ENCODE measurements around the gene ZNG1B.
"Not testable (repeated sequence)": the region's sequence is repeated elsewhere in the genome, so short reads cannot be mapped to it uniquely, and the experiment has no call there.

The ZNG1B gene

DNA sequence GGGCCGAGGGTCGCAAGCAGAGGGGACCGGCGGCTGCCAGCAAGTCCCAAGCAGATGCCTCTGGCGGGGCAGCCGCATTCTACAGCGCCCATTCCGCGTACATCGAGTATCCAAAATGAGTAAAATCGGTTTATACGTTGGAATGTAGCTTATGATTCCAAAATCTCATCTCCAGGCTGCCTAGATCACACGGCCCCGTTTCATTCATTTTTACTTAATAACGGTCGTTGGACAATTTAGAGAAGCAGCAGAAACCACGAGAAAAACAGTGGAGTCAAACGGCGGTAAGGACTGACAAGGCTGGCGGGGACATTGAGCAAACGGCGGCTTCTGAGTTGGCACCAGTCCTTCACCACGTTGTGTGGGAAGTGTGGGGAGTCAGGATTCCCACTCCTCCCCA lies 66.6 kb downstream of the ZNG1B start:
- not testable (repeated sequence) for DNase-seq

DNA sequence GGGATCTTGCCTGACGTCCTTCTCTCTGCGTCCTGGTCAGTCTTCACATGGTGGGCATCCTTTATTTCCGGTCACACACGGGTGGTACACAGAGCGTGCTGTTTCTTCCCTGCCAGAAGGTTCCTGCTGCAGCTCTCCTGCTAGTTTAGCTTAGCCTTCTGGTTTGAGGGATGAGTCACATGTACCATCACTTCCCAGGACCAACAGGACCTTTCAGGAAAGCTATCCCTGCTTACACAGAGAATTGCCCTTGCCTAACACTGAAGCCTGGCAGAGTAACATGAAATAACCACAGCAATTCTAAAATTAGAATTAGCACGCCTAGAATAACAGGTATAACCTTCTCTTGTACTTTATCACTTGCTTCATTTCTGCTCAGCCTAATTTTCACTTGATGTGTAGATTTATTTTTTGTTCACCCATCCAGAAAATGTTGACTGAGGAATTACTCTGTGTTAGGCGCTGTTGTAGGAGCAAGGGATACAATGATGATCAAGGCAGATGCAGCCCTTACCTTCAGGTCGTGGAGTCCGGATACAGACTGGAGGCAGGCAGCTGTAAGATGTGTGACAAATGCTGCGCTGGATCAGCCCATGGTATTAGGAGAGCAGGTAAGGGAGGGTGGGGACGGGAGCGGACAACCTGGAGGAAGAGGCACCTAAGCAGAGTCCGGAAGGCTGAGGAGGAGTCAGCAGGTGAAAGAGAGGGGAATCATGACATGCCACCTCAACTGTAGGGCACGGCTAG lies 70.1 kb downstream of the ZNG1B start:
- DNase-seq = not testable (repeated sequence)

DNA sequence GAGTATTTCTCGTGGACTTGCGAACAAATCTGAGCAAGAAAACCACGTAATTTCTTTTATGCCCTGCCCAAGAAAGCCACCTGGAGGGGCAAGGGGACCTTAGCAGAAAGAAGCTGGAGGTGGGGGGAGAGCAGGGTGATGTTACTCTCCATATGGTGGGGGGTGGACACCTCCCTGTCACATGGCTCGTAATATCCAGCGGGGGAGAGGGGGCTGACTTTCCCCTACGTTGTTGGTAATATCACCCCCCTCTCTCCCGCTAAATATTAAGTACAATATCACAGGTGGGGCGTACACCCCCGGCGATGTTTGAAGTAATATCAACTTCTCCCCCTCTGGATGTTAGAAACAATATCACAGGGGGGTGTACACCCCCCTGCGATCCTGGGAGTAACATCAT lies 70.7 kb downstream of the ZNG1B start:
- not testable (repeated sequence) for DNase-seq

DNA sequence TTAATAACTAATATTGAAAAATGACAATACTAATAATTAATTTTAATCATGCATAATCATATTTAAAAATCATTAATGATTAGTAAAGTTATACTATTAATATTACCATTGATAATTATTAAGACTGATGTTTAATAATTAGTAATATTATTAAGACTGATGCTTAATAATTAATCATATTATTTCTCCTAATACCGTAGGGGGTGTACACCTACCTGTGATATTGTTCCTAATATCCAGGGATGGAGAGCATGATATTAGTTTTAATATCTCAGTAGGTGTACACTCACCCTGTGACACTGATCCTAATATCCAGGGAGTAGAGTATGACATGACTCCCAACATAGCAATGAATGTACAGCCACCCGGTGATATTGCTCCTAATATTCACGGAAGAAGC lies 73.4 kb downstream of the ZNG1B start:
- DNase-seq = not testable (repeated sequence)

DNA sequence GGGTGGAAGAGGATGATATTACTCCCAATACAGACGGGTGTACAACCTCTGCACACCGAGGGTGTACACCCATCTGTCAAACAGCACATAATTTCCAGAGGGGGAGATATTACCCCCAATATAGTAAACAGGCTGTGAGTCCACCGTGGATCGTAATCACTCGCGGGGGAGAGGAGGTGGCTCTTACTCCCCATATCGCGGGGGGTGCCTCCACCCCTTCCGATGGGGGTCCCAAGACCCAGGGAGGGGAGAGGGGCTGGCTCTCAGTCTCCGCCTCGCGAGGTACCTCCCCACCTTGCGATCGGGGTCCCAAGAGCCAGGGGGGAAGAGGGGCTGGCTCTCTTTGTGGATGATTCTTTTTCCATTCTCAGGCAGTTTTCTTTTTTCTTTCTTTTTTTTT lies 74.4 kb downstream of the ZNG1B start:
- not testable (repeated sequence) for DNase-seq

DNA sequence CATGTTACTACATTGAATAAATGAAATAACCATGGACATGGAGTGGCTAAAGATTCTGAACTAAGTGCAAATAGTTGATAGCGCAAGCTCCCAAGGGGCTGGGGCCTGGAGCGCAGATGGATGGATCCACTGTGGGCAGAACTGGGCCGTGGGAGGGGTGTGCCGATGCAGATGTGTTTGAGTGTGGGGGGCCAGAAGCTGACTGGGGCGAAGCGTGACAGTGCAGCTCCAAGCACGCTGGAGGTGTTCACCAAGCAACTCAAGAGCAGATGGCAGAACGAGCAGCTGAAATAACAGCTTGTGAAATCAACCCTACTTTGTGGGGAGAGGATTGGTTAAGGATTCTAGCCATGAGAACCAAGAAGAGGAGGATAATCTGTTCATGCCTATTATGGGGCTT lies 78.0 kb downstream of the ZNG1B start:
- DNase-seq = not testable (repeated sequence)

DNA sequence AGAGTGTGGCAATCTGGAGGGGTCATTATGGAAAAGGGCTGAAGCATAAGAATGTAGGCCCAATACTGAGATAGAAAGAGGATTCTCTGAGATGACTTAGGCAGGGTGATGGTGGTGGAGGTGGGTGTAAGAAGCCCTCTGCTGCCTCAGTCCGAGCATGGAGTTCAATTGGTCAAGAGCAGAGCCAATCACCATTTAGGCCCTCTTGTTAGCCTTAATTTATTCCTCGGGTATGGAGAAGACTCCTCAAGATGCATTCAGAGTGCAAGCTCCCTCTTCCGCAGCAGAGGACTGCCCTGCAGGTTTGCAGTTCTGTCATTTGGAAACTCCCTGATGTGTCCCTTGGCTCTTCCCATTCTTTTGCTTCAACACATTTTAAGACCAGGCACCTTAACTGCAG lies 78.5 kb downstream of the ZNG1B start:
- not testable (repeated sequence) for DNase-seq

DNA sequence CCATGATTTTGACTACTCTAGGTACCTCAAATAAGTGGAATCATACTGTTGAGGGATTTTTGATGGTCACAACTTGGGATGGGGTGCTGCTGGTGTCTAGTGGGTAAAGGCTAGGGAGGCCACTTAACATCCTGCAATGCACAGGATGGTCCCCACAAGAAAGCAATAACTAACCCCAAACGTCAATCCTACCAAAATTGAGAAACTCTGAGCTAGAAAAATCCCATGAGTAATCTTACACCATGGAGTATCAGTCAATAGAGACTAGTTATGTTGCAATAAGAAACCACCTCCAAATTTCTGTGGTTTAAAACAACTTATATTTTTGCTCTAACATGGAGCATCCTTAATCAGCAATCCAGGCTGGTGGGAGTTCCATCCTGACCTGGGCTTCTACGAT lies 79.5 kb downstream of the ZNG1B start:
- DNase-seq = not testable (repeated sequence)

DNA sequence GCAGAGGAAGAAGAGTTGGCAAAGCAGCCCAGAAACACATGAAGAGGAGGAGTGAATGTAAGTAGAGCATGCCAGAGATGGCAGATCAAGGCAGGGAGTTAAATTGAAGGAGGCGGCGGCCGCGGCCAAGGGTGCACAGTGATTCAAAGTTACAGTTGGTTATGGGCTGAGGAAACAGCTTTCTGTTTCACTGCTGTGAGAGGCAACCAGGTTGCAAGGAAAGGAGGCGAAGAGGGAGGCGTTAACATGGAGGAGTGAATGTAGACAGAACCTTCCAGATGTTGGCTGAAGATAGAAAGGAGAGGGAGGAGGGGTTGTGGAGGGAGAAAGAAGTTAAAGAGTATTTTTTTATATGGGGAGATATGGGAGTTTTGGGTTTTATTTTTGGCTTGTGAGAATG lies 83.3 kb downstream of the ZNG1B start:
- not testable (repeated sequence) for DNase-seq

DNA sequence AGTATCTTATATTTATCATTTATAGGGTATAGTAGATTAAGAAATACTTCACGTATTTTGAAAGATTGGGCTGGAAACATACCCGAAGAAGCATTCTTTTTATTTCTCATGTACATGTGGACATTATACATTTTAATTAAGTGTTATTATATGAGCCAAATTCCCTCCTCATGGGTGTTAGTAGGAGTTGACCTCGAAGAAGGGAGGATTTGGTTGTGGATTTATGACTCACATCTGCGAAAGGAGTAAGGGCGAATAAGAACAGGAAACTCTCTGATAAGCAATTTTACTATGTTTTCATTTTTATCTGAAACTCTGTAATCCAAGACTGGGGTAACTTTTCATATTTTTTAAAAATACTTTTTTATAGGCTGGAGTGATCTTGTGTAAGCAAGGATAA lies 84.0 kb downstream of the ZNG1B start:
- DNase-seq = not testable (repeated sequence)

DNA sequence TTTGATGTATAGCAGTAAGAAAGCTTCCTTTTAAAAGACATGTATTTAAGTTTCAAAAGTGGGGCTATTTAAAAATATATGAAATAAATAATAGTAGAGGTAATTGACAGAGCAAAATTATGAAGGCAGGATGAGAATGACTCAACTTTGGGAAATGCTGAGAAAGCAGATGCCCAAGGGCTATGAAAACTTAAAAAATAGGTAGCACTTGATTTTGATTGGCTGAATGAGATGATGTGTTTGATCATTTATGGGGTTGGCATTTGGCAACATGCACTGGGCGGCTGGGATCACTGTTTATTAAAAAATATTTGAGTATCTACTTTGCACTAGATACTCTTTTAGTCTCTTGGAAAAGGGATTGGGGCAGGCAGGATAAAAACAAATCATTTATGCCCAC lies 87.5 kb downstream of the ZNG1B start:
- DNase-seq = not testable (repeated sequence)

DNA sequence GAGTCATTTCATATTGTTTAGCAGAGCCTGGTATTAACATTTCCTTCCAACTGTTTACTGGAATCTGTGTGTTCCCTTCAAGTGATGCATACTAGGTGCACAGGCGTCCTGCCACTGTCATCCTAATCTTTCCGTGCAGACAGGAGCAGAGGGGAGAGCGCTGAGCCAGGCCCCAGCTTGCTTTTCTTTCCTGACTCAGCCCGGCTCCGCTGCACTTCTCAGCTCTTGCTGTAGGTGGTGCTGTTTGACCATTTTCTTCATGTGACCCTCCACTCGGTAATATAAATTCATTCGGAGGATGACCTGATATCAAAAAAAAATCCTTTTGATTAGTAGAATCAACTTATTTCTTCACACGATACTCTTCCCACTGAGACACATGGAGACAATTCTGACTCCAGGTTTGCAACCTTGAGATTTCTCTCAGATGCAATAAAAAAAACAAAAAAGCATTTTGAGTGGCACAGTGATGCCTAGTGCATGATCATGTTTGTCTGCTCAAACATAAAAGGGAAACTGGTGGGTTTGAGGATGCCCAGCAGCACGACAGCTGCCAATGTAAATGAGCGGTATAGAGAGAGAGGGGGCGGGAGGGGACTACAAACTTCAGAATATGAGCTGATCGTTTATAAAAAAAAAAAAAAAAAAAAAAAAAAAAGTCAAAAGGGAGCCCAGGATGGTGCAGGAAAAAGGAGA lies 90.0 kb downstream of the ZNG1B start:
- not testable (repeated sequence) for DNase-seq

DNA sequence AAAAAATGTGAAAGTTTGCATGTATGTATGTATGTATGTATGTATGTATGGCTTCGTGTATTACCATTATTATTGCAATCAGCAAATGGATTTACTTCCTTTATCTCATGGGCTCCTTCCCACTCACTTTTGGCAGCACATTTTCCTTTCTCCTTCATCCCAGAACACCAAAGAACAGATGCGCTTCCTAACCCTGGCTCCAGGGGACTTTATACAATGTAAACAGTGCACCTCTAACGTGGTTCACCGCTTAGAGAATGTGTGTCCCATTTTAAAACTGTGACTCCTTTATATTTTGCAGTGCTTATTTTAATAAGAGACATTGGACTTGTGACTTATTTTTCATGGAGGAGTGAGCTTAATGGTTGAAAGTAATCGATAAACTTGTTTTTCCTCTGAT lies 90.6 kb downstream of the ZNG1B start:
- DNase-seq = not testable (repeated sequence)

DNA sequence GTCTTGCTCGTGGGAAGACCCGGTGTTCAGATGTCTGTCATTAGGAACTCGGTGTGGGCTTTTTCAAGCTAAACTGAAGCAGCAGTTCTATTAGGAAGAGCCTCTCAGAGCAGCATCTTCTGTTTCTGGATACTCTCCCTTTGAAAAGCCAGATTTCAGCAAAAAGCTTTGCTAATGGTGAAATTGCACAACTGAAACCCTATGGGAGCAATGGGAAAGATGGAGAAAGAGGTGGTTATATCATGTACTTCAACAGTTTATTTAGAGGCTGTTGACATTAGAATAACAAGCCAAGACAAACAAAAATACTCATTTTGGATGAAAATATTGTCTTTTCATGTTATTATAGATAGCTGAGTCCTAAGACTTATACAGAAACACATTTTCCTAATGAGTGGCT lies 91.4 kb downstream of the ZNG1B start:
- DNase-seq = not testable (repeated sequence)

DNA sequence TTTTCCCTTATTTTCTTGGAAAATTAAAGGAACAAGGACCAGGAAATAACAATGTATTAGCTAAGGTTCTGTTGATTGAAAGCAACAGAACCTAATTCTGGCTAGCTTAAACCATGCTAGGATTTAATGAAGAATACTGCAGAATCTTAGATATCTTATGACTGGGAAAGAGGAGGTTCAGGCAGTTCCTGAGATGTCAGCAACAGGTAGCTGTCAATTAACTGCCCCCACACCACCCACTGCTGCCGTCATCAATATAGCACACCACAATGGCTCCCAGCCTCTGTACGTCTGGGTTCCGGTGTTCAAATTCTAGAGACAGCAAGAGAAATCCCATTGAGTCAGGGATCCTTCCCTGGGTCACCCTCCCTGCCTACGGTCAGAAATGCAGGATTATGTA lies 95.5 kb downstream of the ZNG1B start:
- DNase-seq = not testable (repeated sequence)

DNA sequence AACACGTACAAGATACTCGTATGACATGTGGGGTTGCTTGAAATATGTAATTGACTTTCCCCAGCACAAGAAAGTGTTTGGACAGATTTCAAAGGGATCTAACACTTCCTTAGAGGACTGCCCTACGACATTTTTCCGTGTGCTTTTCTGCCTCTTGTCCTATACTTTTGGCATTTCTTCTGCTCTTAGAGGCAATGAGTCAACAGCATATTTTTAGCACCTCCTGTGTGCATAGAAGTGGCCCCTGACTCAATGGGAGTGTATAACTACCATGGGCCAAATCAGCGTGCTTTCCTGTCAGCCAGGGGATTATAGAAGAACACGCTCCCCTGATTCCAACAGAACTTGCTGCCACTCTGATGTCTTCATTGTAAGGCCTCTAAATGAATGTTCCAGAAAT lies 99.1 kb downstream of the ZNG1B start:
- DNase-seq = not testable (repeated sequence)

DNA sequence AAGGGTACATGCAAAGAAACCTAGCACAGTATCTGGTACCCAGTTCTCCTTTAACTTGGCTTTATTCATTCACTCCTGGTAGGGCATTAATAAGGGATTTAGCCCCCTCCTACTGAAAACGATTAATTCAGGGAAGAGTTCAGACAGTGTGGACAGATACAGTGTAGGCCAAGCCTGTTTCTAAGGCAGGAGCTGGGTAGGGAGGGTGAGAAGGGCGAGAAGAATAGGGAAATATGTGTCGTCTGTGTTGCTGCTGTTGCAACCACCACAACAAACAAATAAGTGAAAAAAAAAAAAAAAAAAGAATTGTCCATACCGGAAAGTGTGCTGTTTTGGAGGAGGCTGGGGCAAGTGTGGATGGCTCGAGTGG lies 103.3 kb downstream of the ZNG1B start:
- DNase-seq = not testable (repeated sequence)

DNA sequence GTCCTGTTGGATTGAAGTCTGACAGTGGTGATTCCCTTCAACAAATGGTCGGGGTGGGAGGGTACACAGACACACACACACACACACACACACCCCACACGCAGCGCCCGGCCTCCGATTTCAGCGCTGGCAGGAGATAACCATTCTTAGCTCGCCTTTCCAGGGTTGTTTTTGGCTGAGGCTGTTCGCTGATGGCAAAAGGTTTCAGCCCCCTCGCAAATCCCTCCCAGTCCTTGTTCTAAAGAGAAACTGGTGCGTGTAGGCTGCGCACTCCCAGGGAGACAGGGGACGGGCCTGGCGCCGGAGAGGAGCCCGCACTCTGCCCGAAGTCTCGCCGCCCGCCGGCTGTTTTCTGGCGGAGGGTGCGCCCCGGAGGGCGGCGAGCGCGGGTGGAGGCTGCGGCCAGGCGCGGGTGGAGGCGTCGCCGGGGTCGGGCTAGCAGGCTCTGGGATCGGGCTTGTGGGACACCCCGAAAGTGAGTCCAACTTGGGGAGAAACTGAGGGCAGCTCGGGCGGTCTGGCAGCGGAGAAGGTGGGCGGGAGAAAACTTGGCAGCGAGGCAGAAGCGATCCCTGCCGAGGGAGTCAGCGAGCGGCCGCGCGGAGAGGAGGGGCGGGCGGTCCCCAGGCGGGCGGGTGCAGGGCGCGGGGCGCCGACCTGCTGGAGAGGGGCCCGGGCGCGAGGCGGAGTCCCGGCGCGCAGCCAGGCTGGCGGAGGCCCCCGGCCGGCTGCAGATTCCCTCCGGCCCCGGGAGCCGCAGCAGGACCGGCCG lies 103.9 kb downstream of the ZNG1B start:
- DNase-seq = peak; percentile 66

DNA sequence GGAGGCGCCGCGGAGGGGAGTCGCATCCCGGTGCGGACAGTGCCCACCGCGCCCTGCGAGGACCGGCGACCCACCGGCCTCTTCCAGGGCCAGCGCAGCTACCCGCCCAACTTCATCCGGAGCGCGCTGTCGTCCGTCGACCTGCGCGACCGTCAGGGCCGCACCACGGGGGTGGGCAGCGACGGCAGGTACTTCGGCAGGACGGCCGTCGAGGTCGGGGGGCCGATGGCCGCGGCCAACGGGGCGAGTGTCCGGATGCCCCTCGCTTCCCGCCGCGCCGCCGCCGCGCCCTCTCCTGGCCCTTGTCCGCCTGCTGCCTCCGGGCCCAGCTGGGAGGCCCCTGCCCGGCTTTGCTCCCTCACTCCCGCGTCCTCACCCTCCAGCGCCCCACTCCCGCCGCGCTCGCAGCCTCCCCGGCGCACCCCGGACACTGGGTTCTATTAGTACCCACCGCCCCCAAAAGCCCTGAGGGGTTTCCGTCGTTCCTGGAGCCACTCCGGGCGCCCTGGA lies 104.5 kb downstream of the ZNG1B start:
- DNase-seq = not testable (repeated sequence)

DNA sequence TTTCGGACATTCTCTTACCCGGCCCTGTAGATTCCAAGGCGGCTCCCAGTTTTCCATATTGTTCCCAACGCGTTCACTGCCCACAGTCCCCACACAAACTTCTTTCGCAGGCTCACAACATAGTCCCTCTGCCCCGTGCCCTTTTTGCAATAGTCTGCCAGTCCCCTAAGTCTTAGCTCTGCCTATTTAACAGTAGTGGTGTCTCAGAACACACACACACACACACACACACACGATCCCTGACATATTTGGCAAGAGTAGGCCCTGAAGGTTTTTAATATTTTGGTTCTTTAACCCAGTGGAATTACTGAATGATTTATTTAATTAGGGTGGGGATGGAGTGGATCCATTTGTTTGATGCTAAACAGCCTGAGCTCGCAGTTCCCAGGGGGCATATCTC lies 105.0 kb downstream of the ZNG1B start:
- DNase-seq = not testable (repeated sequence)
